Measurements from ENCODE around the gene SCUBE2. TPM values are rescaled to one million over a fixed set of nuclear protein-coding genes. Genes with fewer than 3 reads are reported as not detected.

The SCUBE2 gene
- total and polyA plus RNA-seq, 2 of the 4 experiments (the other 2 are of a cell fraction): 0.43 to 0.72 TPM

- DNase-seq: no peak
- Histone ChIP-seq H3K4me2 (ENCODE audit: low read depth, low read length) (no peak overlapping the region), H3K23ac (ENCODE audit: low read depth, low read length) (no peak overlapping the region), H2BK120ac (ENCODE audit: low read depth, low read length) (no peak overlapping the region), H4K91ac (ENCODE audit: insufficient read depth, low read depth, low read length) (no peak overlapping the region), H2AK5ac (ENCODE audit: low read depth, low read length) (0 out of 2 replicates have a peak overlapping the region, but pooled peaks have one; percentile 7), H3K4me3 (ENCODE audit: insufficient read depth, low read depth, low read length) (no peak overlapping the region), H3K9me3 (ENCODE audit: control insufficient read depth, insufficient read depth, low read length) (no peaks in the 10 kb centered on the region), H3K27ac (ENCODE audit: insufficient read depth, low read length) (no peak overlapping the region), H3K4ac (ENCODE audit: low read depth, low read length) (no peak overlapping the region), H3K14ac (replicated peaks; ENCODE audit: low read depth, low read length) (no peak overlapping the region), H2BK20ac (ENCODE audit: low read depth, low read length) (no peak overlapping the region), H3K9ac (ENCODE audit: low read depth, low read length) (no peak overlapping the region), H2BK5ac (ENCODE audit: low read depth, low read length, poor library complexity, severe bottlenecking) (no peak overlapping the region), H2AK9ac (replicated peaks; ENCODE audit: low read depth, low read length, poor library complexity) (no peak overlapping the region), H3K4me1 (ENCODE audit: control insufficient read depth, insufficient read depth, low read length) (no peaks in the 10 kb centered on the region; the same call in 1 of the 2 replicates), H3K79me1 (ENCODE audit: low read depth in 1 of 2, low read length in 2 of 2) (no peaks in the 10 kb centered on the region), H3K36me3 (ENCODE audit: control insufficient read depth, insufficient read depth, low read length) (no peaks in the 10 kb centered on the region), H4K20me1 (ENCODE audit: insufficient read depth, low read length) (no peaks in the 10 kb centered on the region), H2AFZ (replicated peaks; ENCODE audit: low read length, poor library complexity) (no peak overlapping the region), H3K18ac (ENCODE audit: low read depth, low read length) (no peak overlapping the region), H3K27me3 (ENCODE audit: control insufficient read depth, insufficient read depth, low read length) (no peaks in the 10 kb centered on the region), H4K8ac (ENCODE audit: low read depth in 2 of 2, low read length in 2 of 2) (no peak overlapping the region), H3K56ac (ENCODE audit: extremely low read depth, insufficient read depth, low read length) (no peak overlapping the region), H2BK15ac (ENCODE audit: low read depth, low read length) (no peak overlapping the region), H3K9me1 (ENCODE audit: insufficient read depth, low read length) (no peaks in the 10 kb centered on the region), H4K5ac (ENCODE audit: low read depth, low read length) (no peak overlapping the region)
- intact Hi-C loops (cut with micrococcal nuclease): loop anchor here (5.0 kb wide), 1 partner anchor 49 kb away; no protein-coding TSS in a partner anchor
- CTCF ChIA-PET: no interaction called here
- dilution Hi-C loops (cut with HindIII; ENCODE audit: low sequenced_read_pairs, unreplicated experiment): no loop called here
- TF ChIP-seq RFX5 (IDR thresholded peaks at IDR 0.05; ENCODE audit: low read depth, low read length): no peak
- no peak for TF ChIP-seq POLR2A (IDR thresholded peaks at IDR 0.05; ENCODE audit: low read depth, low read length)
- no peak for TF ChIP-seq USF2 (IDR thresholded peaks at IDR 0.05; ENCODE audit: low read depth, low read length)
- no peak for TF ChIP-seq CHD1 (IDR thresholded peaks at IDR 0.05; ENCODE audit: low read depth, low read length)
- TF ChIP-seq MAZ (IDR thresholded peaks at IDR 0.05; ENCODE audit: borderline replicate concordance, low read depth, low read length): no peak
- no peak for TF ChIP-seq FOS (IDR thresholded peaks at IDR 0.05; ENCODE audit: low read depth, low read length)
- TF ChIP-seq RCOR1 (IDR thresholded peaks at IDR 0.05; ENCODE audit: insufficient replicate concordance, low read length): no peak
- TF ChIP-seq CEBPB (IDR thresholded peaks at IDR 0.05; ENCODE audit: low read depth, low read length): no peak
- no peak for TF ChIP-seq RAD21 (IDR thresholded peaks at IDR 0.05; ENCODE audit: low read length)
- no peak for TF ChIP-seq SMC3 (IDR thresholded peaks at IDR 0.05; ENCODE audit: low read depth, low read length)
- TF ChIP-seq ELK1 (IDR thresholded peaks at IDR 0.05; ENCODE audit: borderline replicate concordance, low read depth, low read length): no peak
- no peak for TF ChIP-seq MXI1 (IDR thresholded peaks at IDR 0.05; ENCODE audit: borderline replicate concordance, low read depth, low read length)
- TF ChIP-seq CTCF (conservative IDR thresholded peaks at IDR 0.05; ENCODE audit: low read depth, low read length): no peak
- no peak for TF ChIP-seq BHLHE40 (IDR thresholded peaks at IDR 0.05; ENCODE audit: low read depth, low read length)
- TF ChIP-seq NFE2L2 (IDR thresholded peaks at IDR 0.05; ENCODE audit: low read depth, low read length): no peak
- no peak for TF ChIP-seq MAFK (IDR thresholded peaks at IDR 0.05; ENCODE audit: low read depth, low read length)
- no TSS peak for BruUV-seq (replicated peaks)
- POLR2A ChIA-PET (ENCODE audit: unreplicated experiment): interaction anchor here (0.6 kb wide), 1 partner anchor 162 kb away, joined by 3 read pairs; no protein-coding TSS in a partner anchor
- in situ Hi-C loops (cut with MboI; ENCODE audit: low sequenced_read_pairs): no loop called here
- ATAC-seq (ENCODE audit: low read depth): no peak
- WGBS, 2 experiments (ENCODE audit: extremely low coverage in 2 of 2, insufficient read length in 1 of 2): no CpG with 5 or more reads among the region's 3 CpGs
These were observed 14.7 kb downstream of the SCUBE2 start for GRCh38 chr11:9076661-9077060.

Data from IMR-90 (cell line).